Measurements from ENCODE around the gene CRMP1.
A peak's percentile ranks its signal among the peaks of the same experiment; 100 is the strongest.

CRMP1 gene

GRCh38 chr4:5889002-5889696, 3.7 kb downstream of the CRMP1 start:
- no peak for TF ChIP-seq CTCF (IDR thresholded peaks at IDR 0.05; ENCODE audit: extremely low read depth, missing control alignments)
- peak; percentile 35 for DNase-seq (ENCODE audit: low spot score)

GRCh38 chr4:5888222-5889001, 4.5 kb downstream of the CRMP1 start:
- peak; percentile 36 for DNase-seq (ENCODE audit: low spot score)
- no peak for TF ChIP-seq CTCF (IDR thresholded peaks at IDR 0.05; ENCODE audit: extremely low read depth, missing control alignments)

- peak; percentile 27 for DNase-seq (ENCODE audit: low spot score)
- TF ChIP-seq CTCF (IDR thresholded peaks at IDR 0.05; ENCODE audit: extremely low read depth, missing control alignments): no peak
These were observed 5.3 kb downstream of the CRMP1 start for GRCh38 chr4:5887361-5888221.

GRCh38 chr4:5887011-5887360, 5.9 kb downstream of the CRMP1 start:
- no peak for DNase-seq (ENCODE audit: low spot score)
- TF ChIP-seq CTCF (IDR thresholded peaks at IDR 0.05; ENCODE audit: extremely low read depth, missing control alignments): no peak

- DNase-seq (ENCODE audit: low spot score): no peak
- TF ChIP-seq CTCF (IDR thresholded peaks at IDR 0.05; ENCODE audit: extremely low read depth, missing control alignments): no peak
These were observed 7.2 kb downstream of the CRMP1 start for GRCh38 chr4:5885733-5886132.

GRCh38 chr4:5884796-5885195, 8.1 kb downstream of the CRMP1 start:
- no peak for DNase-seq (ENCODE audit: low spot score)
- TF ChIP-seq CTCF (IDR thresholded peaks at IDR 0.05; ENCODE audit: extremely low read depth, missing control alignments): no peak

- no peak for DNase-seq (ENCODE audit: low spot score)
- TF ChIP-seq CTCF (IDR thresholded peaks at IDR 0.05; ENCODE audit: extremely low read depth, missing control alignments): no peak
These were observed 9.0 kb downstream of the CRMP1 start for GRCh38 chr4:5883916-5884315.
